ENCODE data around the gene EZR.
A peak's percentile ranks its signal among the peaks of the same experiment; 100 is the strongest.

Gene EZR

DNA sequence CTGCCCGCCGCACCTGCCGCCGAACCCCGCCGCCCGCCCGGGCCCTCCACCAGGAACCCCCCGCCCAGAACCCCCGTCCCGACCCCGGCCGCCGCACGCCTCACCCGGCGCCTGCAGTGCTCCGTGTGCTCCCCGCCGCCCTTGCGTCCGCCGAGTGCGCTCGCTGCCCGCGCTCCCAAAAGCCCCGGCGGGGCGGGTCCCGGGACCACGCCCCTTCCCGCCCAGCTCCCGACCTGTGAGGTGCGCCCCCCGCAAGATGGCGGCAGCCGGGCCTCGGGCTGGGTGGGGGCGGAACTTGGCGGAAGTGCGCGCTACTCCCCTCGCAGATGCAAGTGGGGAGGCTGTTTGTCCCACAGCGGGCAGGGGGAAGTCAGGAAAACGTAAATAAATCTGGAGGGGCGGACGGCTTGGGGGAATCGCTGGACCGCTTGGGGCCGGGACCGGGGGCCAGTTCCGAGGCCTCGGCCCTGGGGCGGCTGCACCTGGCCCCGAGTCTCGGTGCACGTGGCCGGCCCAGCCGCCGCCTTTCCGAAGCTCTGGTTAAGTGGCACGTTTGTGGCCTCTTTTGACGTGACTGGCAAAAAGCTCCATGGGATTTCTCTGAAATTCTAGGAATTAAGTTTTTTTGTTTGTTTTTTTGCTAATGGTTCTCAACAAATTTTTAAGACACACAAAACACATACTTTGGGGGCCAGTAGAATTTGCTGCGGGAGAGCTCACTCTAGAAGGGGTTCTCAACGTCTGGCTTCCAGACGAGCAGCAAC is at the start of gene EZR:
EZR (minus strand) TSS at position 156 of the 764 bp plus-strand sequence. CDS start 1,275 bp downstream, outside the sequence.
- peak; percentile 91 for DNase-seq

GRCh38 chr6:158868122-158868480 is 48.9 kb upstream of the EZR start:
- DNase-seq: no peak

GRCh38 chr6:158867381-158868121 is 48.4 kb upstream of the EZR start:
- DNase-seq: no peak

DNA sequence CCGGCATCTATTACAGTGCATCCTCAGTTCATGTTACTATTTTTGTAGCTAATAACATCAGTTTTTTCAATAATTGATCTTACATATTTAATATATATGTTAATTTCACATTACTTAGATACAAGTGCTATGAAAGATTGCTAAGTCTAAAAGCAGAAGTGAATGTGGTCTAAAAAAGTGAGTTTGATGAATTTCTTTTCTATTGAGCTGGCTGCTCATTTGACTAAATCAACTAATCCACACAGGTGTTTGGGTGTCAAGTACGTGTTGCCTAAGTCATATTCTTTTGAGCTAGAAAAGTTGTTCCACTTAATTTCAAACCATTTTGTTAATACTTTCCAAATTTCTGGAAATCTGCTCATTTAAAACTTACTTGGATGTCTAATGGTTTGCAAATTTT is 46.6 kb upstream of the EZR start:
- DNase-seq: no peak

- no peak for DNase-seq
Measured at GRCh38 chr6:158863646-158864045, 44.5 kb upstream of the EZR start.

DNA sequence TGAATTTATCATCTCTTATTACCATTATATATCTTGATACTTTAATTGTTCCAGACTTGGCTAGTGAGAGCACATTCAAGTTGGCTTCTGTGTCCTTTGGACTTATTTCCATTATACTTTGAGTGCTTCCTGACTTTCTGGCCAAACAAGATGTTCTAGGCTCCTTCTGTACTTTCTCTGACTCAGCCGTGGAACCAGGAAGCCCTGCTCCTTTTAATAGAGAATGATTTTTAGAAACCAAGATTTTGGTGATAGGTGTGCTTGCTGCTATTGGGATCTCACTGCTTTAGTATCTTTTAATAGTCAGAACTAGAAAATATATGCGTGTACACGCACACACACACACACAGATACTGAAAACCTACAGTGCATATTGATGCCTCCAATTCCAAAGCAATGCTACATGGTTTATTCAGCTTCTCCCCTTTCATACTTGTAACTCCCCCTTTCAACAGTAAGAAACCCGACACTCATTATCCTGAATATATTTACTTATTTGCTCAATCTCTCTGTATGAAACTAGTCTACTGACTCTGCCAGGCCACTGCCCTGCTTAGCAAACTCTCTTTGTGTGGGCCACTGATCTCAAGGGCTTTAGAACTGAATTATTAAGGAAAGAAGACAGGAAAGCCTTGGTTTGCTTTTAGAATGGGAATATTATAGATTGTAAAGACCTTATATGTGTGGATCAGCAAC is 42.7 kb upstream of the EZR start:
- DNase-seq: no peak

- DNase-seq: no peak
Measured at GRCh38 chr6:158860279-158860865, 41.2 kb upstream of the EZR start.

- DNase-seq: no peak
Measured at GRCh38 chr6:158856261-158856660, 37.1 kb upstream of the EZR start.

DNA sequence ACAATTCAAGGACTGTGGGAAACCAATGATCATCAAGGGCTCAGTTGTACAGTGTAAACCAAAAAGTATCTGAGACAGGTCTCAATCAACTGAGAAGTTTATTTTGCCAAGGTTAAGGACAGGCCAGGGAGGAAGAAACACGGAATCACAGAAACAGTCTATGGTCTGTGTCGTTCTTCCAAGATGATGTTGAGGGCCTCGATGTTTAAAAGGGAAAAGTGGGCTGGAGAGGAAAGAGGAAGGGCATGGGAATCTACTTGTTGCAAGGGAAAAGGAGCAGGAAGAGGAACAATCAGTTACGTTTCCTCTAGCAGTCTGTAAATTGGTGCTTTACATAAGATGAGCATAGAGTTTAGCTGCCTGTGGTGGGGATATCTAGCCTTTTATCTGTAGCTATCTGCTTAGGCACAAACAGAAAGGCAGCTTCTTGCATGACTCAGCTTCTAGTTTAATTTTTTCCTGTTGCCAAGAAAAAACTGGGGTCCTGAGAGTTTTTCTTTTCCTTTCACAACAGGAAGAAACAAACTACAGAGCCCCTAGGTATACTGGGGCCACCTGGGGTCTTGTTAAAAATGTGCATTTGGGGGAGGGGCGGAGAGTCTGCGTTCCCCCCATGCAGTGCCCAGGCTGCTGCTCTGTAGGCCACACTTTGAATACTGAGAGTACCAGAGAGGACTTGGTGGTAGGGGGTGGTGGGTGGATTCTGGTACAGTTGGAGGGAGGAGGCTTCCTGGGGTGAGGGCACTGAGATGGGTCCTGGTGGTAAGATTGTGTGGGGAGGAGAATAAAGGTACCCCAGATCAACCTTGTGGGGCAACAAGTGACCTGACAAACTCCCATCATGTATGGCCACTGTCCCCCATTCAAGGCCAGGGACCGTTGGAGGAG is 35.3 kb upstream of the EZR start:
- DNase-seq: no peak

GRCh38 chr6:158853880-158854213 is 34.7 kb upstream of the EZR start:
- DNase-seq: no peak

GRCh38 chr6:158853072-158853879 is 34.1 kb upstream of the EZR start:
- peak; percentile 85 for DNase-seq

- DNase-seq: no peak
Measured at GRCh38 chr6:158852312-158853071, 33.3 kb upstream of the EZR start.

- no peak for DNase-seq
Measured at GRCh38 chr6:158850807-158851115, 31.6 kb upstream of the EZR start.

- DNase-seq: peak; percentile 51
Measured at GRCh38 chr6:158849899-158850806, 31.0 kb upstream of the EZR start.

DNA sequence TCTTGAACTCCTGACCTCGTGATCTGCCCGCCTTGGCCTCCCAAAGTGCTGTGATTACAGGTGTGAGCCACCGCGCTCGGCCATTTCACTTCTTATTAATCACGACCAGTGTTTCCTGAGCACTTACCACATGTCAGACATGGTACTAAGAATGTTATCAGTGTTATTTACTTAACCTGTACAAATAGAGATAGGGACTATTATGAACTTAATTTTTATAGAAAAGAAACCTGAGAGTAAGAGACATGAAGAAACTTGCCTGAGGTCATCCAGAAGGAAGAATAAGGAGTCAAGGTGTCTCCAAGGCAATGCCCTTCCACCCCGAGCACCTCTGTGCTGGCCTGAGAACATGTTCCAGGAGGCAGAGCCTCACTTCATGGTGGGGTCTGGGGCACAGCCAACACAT is 29.3 kb upstream of the EZR start:
- no peak for DNase-seq

DNA sequence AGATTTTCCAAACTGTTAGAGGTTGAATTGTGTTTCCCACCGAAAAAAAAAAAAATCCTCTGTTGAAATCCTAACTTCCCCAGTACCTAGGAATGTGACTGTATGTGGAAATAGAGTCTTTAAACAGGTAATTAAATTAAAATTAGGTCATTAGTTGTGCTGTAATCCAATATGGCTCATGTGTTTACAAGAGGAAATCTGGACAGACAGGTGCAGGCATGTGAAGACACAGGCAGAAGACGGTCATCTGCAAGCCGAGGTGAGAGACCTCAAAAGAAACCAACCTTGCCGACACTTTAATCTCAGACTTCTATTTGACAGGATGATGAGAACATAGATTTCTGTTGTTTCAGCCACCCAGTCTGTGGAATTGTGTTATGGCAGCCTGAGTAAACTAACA is 28.6 kb upstream of the EZR start:
- no peak for DNase-seq

DNA sequence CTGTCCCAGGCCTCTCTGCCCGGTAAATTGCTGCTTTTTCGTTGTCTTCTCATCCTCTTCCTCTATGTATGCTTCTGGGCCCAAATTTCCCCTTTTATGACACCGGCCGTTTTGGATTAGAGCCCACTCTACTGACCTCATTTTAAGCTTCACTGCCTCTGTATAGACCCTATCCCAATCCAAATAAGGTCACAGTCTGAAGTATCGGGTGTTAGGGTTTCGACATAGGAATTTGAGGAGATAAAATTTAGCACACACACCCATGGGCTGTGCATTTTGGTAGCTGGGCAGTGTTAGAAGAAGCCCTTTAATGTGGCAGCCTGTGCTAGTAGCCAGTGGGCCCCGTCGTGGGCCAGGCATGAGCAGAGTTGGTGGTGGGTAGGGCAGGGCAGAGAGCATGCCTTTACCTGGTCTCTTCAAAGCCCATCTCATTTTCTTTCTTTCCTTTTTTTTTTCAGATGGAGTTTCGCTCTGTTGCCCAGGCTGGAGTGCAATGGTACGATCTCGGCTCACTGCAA is 27.9 kb upstream of the EZR start:
- DNase-seq: no peak

GRCh38 chr6:158843751-158844683 is 24.8 kb upstream of the EZR start:
- DNase-seq: no peak

DNA sequence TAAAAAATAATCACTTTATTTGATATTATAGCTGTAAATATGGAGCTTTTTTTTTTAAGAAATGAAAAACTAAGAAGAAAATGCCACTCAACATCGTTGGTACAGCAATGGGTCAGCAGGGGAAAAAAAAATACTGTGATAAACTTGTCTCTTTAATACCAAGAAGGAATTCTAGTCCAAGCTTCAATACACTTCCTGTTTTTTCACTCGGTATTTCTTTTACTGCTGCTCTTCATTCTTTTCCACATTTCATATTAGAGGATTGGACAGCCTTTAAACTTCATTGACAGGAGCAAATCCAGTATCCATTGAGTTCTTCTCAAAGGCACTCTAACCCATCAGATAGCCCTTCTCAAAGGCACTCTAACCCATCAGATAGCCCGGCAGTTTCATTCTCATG is 22.2 kb upstream of the EZR start:
- DNase-seq: no peak

Measured in activated CD8-positive, alpha-beta memory T cell treated with anti-CD3 and anti-CD28 coated beads, Interleukin-2, amount 50 U/mL, for 4 hours (primary cell).